ENCODE results near the gene PEAR1.

The PEAR1 gene

DNA sequence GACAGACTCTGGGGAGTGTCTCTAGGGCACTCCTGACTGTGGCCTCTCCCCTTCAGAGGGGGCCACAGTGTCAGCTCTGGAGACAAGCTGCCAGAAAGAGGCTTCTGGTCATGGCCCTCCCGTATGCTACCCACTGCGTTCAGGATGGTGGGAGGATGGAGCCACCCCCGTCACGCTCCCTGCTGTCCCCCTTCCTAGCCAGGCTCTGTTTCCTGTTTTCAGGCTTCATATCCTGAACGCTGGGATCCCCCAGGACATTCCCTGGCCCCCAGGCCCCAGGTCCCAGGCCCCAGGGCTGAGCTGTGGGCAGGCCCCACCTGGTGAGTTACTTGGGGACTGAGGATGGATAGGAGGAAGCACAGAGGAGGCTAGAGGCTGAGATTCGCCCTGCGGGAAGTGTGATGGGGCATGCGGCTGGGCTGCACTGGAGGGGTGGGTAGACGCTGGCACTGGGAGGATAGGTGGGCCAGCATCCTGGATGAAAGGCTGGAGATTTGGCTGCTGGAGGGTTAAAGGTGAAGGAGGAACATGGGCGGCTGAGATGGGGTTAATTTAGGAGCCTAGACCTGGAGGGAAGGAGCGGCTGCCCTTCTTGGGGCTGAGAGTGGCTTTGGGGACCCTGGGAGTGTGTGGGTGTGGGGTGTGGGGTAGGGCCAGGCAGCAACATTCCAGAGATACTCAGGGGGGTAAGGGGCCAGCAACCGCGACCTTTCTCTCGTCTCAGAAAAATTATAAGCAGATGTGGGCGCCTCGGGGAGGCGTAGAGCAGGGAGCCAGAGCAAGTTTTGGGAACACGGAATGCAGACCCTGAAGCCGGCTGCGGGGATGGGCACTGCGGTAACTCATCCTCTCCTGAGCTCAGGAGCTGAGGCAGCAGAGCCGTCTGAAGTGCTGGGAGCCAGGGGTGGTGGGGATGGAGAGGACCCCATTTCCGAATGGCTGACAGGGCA is 8.7 kb downstream of the PEAR1 start:
- no peak for DNase-seq

DNA sequence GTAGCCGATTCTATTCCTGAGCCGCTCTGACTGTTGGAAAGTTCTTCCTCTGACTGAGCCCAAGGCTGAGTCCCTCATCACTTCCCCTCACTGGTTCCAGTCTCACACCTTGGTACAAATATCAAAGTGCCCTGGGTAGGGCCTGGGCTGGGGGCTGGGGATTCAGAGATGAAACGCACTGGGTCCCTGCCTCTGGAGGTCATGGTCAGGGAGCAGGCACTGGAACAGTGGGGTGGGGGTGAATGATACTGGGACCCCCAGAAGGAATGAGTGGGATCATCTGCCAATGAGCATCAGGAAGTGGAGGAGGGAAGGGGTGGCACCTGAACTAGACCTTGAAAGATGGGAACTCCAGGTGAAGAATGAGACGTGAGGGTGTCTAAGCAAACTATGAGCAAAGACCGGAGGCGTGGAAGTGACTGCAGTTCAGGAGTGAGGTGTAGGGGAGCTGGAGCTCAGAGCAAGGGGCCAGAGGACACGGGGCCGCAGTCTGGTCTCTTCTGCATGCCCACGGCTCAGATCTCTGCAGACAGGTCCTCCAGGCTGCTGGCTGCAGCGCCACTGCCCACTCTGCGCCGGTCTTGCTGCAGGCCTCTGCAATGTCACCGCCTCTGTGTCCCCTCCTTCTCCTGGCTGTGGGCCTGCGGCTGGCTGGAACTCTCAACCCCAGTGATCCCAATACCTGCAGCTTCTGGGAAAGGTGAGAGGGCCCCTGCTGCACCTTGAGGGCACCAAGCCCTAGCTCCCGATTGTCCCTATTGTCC is 10.0 kb downstream of the PEAR1 start:
- no peak for DNase-seq

DNA sequence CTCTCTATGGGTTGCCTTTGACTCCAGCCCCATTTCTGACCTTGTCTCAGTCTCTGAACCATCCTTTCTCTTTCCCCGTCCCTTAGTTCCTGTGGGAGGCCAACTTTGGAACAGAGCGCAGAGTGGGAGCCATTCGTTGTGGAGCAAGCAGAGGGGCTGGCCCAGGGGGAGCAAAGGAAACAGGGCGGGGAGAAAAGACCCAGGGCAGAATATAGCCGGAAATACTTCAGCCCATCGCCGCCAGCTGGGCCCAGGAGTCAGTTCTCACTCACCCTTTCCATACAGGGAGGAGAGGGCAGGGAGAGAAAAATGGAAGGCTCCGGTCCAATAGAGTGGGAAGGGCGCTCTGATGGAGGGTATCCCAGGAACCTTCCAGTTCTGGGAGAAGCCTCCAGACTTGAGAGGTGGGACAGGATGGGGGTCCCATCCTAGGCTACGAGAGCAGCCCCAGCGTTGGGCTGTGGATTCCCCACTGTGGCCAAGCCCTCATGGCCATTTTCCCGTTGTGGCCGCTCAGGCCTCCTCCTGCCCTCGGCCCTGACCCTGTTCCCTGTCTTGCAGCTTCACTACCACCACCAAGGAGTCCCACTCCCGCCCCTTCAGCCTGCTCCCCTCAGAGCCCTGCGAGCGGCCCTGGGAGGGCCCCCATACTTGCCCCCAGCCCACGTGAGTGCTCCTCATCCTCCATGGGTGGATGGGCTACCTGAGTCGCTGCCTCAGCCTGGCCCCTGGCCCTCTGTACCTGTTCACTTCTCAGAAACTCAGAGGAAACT is 10.9 kb downstream of the PEAR1 start:
- no peak for DNase-seq

DNA sequence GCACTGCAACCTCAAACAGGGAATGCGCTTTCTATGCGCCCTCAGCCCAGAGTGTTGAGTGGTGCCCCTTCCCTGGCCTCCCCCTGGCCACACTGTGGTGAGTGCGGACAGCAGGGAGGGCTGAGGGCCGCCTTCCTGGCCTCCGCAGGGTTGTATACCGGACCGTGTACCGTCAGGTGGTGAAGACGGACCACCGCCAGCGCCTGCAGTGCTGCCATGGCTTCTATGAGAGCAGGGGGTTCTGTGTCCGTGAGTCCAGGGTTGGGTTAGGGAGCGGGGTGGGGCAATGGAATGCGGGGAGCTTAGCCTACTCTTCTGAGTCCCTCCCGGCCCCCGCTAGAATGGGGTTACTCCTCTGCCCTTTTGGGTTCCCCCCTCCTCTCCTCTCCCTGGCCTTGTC is 11.7 kb downstream of the PEAR1 start:
- no peak for DNase-seq

DNA sequence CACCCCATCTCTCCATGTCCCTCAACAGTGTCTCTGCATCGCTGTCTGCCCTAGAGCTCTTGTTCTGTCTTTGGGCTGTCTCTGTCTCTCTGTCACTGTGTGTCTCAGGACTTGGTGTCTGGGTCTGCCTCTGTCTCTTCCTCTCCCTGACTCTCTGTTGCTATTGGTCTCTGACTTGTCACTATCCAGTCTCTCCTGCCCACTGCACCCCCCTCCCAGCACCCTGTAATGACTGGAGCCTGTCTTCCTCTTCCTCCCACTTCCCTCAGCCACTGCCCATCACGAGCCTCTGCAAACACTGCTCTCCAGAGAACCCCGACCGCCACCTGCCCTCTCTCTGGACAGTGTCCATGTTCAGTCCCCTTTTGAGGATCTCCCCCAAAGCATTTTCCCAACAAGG is 12.1 kb downstream of the PEAR1 start:
- no peak for DNase-seq

DNA sequence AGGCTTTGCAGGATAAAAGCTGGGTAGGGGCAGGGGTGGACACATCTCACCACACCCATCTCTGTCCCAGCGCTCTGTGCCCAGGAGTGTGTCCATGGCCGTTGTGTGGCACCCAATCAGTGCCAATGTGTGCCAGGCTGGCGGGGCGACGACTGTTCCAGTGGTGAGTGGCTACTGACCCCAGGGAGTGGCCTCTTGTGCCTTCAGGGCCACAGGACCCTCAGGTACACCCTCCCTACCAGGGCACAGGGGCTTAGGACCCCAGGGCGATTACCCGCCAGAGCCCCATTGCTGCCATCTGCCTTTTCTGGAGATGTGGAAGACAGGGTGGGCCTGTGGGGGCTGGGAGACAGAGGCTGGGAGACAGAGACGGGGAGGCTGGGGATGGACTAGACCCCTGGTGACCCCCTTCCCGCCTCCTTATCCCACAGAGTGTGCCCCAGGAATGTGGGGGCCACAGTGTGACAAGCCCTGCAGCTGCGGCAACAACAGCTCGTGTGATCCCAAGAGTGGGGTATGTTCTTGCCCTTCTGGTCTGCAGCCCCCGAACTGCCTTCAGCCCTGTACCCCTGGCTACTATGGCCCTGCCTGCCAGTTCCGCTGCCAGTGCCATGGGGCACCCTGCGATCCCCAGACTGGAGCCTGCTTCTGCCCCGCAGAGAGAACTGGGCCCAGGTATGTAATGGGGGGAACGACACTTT is 12.8 kb downstream of the PEAR1 start:
- no peak for DNase-seq

DNA sequence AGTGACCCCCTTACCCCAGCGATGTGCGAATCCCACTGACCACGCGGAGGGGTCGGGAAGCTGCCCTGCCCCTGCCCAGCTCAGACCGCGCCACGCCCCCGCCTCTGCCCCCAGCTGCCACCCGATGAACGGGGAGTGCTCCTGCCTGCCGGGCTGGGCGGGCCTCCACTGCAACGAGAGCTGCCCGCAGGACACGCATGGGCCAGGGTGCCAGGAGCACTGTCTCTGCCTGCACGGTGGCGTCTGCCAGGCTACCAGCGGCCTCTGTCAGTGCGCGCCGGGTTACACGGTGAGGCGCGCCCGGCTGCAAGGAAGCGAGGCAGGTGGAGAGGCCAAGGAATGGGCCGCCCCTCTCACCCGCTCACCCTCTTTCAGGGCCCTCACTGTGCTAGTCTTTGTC is 15.0 kb downstream of the PEAR1 start:
- no peak for DNase-seq

DNA sequence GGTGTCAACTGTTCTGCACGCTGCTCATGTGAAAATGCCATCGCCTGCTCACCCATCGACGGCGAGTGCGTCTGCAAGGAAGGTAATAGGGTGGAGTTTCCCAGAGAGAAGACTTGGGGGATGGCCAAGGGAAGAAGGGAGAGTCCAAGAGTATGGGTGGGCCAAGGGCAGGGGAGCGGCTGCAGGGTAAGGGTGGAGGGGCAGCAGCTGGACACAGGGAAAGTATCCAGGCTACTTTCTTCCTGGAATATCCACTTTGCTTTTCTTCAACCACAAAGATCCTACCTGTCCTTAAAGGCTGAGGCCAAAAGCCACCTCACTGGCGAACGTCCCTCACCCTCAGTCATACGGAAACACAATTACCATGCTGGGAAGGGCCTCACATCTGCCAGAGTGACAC is 15.4 kb downstream of the PEAR1 start:
- no peak for DNase-seq

DNA sequence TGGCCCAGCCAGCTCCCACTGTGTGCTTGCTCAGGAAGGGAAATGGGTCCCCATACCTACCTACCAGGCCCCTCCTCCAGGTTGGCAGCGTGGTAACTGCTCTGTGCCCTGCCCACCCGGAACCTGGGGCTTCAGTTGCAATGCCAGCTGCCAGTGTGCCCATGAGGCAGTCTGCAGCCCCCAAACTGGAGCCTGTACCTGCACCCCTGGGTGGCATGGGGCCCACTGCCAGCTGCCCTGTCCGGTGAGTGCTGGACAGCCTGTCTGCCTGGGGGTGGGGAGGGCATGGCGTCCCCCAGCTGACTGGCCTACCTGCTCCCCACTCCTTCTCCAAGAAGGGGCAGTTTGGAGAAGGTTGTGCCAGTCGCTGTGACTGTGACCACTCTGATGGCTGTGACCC is 16.2 kb downstream of the PEAR1 start:
- DNase-seq, result no peak

DNA sequence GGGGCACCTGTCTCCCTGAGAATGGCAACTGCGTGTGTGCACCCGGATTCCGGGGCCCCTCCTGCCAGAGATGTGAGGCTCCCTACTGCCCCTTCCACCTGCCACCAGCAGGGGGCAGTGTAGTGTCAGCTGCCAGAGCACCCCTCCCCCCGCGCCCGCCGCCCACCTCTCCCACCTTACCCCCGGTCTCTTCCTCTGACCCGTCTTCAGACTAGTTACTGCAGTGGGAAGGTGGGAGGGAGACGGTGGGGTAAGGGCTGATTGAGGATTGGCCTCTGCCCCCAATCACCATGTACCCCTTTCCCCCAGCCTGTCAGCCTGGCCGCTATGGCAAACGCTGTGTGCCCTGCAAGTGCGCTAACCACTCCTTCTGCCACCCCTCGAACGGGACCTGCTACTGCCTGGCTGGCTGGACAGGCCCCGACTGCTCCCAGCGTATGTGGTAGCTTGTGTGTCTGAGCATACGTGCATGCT is 16.8 kb downstream of the PEAR1 start:
- DNase-seq, result peak; percentile 65

DNA sequence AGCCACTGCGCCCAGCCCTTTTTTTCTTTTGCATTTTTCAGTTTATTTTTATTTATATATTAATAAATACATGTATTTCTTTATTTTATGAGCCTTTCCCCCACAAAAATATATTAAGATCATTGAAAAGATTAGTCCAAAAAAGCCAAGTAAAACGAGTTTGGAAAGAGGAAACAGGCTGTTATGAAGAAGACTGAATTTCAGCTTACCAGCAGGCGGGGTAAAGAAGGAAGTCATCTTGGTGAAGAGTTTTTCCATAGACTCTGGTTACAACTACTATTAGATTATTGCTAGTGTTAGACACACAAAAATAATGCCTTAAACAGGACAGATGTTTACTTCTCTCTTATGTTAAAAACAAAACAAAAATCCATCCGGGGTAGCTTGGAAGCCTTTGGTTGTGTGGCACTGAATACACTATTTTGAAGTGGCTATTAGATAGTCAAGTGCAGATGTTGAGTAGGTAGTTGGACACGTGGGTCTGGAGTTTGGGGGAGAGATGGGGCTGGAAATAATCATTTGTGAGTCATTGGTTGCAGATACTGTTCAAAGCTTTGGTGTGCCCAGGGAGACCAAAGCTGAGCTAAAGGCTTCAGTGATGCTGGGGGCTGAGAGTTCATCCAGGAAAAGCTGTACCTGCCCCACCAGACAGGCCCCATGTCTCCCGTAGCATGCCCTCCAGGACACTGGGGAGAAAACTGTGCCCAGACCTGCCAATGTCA is 18.2 kb downstream of the PEAR1 start:
- DNase-seq, result no peak

DNA sequence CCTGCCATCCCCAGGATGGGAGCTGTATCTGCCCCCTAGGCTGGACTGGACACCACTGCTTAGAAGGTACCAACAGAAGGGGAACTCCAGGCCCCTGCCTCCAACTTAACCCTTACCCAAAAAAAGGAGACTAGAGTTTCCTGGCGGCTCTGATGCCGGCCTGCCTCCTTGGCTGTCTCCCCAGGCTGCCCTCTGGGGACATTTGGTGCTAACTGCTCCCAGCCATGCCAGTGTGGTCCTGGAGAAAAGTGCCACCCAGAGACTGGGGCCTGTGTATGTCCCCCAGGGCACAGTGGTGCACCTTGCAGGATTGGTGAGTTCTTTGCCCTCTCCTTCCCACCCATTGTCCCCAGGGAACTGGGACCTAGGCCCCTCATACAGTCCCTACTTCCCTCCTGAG is 18.8 kb downstream of the PEAR1 start:
- DNase-seq, result no peak

DNA sequence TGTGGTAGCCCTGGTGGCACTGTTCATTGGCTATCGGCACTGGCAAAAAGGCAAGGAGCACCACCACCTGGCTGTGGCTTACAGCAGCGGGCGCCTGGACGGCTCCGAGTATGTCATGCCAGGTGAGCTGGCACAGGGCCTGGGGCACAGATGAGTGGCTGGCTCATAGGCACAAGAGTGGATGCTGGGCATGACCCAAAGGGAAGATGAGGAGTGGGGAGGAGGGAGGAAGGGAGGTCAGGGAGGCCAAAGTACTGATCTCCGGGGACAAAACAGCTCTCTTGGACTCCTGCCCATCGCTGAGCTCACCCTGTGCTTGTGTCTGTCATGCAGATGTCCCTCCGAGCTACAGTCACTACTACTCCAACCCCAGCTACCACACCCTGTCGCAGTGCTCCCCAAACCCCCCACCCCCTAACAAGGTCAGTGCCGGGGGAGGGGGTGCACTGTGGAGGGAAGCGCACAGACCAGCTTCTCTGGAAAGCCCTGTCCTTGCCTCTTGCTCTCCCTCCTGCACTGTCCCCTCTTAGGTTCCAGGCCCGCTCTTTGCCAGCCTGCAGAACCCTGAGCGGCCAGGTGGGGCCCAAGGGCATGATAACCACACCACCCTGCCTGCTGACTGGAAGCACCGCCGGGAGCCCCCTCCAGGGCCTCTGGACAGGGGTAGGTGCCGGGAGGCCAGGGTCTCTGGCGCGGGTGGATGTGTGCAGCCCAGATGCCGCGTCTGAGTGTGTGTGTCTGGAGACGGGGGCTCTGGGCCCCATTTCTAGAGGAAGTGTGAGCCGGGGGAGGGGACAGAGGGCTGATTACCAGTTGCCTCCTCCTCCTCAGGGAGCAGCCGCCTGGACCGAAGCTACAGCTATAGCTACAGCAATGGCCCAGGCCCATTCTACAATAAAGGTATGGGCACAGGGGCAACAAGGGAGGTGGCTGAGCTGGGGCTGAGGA is 19.6 kb downstream of the PEAR1 start:
- no peak for DNase-seq

DNA sequence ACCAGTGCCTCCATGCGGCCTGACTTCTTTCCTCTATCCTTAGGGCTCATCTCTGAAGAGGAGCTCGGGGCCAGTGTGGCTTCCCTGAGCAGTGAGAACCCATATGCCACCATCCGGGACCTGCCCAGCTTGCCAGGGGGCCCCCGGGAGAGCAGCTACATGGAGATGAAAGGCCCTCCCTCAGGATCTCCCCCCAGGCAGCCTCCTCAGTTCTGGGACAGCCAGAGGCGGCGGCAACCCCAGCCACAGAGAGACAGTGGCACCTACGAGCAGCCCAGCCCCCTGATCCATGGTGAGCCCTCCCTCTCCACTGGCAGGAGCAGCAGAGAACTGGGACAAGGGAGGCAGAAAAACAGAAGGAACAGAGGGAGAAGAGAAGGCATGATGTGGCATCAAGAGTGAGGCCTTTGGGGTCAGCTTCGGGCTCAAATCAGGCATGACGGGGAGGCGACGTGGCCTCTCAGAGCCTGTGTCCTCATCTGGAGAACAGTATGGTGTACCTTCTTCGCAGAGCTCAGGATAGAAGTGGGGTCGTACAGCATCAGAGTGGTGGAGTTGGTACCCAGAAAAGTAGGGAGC is 20.4 kb downstream of the PEAR1 start:
- no peak for DNase-seq

DNA sequence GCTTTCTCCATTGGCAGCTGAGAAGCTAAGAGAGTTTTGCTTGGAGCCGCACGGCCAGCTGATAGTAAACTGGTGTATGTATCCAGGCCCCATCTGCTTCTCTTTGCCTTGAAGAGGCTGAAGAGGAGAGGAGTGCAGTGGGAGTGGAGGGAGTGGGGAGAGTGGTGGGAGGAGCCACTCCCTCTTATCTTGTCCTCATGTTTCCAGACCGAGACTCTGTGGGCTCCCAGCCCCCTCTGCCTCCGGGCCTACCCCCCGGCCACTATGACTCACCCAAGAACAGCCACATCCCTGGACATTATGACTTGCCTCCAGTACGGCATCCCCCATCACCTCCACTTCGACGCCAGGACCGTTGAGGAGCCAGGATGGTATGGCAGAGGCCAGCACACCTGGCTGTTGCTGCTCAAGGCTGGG is 20.9 kb downstream of the PEAR1 start:
- no peak for DNase-seq

DNA sequence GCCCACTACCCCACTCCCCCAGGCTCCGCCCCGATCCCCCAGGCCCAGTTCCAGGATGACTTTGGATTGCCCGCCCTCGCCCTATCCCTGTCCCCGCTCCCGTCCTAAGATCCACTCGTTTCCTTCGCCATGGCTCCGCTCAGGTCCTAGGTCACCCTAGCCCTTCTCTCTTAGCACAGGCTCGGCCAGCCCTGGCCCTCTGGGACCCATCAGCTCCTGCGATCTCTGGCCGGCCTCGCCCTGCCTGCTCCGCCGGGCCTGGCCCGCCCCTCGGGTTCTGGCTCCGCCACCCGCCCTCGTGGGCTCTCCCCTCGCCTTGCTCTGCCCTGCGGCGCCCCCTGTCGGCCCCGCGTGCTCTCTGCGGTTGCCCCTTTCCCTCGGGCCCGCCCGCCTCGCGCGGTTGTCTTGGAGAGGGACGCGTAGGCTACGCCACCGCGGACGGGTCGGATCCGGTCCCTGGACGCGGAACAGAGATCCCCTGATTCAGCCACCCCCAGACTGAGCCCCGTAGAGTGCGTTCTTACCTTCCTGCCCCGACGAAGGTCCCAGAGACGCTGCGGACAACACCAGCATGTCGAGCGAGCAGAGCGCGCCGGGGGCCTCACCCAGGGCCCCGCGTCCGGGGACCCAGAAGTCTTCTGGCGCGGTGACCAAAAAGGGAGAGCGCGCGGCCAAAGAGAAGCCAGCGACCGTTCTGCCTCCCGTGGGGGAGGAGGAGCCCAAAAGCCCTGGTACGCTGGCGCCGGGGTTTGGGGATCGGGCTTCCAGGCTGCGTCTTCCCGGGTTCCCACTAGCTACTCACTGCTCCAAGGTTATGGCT is 26.9 kb downstream of the PEAR1 start, which contains the start of gene LRRC71:
Gene LRRC71 (plus strand): TSS at position 400 of the 820 bp plus-strand sequence. CDS start 172 bp downstream, at position 572.
- DNase-seq, result peak; percentile 67

DNA sequence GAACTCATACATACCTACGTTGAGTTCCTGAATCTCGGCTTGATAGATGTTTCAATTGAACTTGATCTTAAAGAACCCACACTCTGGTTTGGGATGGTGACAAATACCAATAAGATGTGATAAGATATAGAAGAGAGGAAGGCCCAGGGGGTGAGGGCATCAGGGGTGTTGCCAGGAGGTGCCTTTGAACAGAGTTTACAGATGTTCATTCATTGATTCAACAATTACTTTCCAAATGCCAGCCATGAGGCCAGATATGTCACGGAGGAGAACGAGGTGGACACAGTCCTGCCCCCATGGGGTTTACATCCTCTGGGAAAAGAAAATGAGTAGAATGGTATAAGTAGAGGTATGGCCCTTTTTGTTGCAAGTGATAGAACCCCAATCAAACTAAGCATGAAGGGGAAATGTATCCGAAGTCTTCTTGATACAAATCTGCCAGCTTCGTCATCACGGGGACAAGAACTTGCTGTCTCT is 27.6 kb downstream of the PEAR1 start:
- DNase-seq, result no peak

DNA sequence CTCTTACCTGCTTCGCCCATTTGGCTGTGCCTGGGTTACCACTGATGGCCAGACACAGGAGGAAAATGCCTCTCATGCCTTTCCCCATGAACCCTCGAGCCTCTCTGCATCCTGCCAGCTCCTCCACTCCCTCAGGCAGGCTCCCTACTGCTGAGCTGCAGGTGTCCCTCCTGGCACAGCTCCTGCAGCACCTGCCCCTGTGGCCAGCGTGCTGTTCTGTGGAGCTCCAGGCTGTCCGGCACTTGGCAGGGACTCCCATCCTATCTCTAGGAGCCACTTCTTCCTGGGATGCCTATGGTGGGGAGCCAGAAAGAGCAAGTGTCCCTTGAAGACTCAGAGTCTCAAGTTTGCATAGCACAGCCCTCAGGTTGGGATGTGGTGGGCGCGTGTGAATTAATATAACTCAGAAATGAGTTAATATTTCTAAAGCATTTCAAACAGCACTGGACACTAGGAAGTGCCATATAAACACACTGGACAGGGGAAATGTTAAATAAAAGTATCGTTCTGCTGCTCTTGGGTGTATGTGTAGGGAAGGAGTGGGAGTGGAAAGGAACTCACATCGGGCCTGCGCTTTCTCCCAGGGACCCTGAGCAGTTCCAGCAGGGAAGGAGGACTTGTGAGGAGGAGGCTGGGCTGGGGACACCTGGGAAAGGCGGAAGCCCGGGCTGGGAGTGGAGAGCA is 29.6 kb downstream of the PEAR1 start:
- no peak for DNase-seq

All from activated T-cell treated with anti-CD3 and anti-CD28 coated beads, Interleukin-2, amount 50 U/mL, for 1 hour (primary cell).